Thoracic aorta (tissue), 2 donors: ENCODE data around the gene QPCT. TPM values are rescaled to one million over a fixed set of nuclear protein-coding genes. Genes with fewer than 3 reads are reported as not detected.

Experiments used
- ATAC-seq: fragments of 150-250 bp; one replicate; pipeline ENCODE4 v1.8.0; 2017; ENCODE audit warnings: low read depth; ENCODE audit not compliant: insufficient number of reproducible peaks, low FRiP score
- DNase-seq: peaks from one replicate; pipeline ENCODE4 v3.0.0-alpha.2; 2020; ENCODE audit warnings: low spot score
- H3K27ac ChIP-seq, 2 donors: fragments of 200-600 bp; sonication (generic); 1 replicate in 1 of 2; 2 replicates in 1 of 2; pipeline ENCODE4 v1.5.1; 2016; ENCODE audit warnings: mild to moderate bottlenecking in 2 of 2, moderate library complexity in 2 of 2
- H3K27me3 ChIP-seq: fragments of 200-600 bp; sonication (generic); replicated peaks from 2 replicates; pipeline ENCODE4 v1.6.0; 2016; ENCODE audit warnings: mild to moderate bottlenecking; ENCODE audit not compliant: insufficient read depth
- H3K36me3 ChIP-seq: fragments of 200-600 bp; sonication (generic); one replicate; pipeline ENCODE4 v1.5.1; 2016
- H3K4me1 ChIP-seq, 2 donors: fragments of 200-600 bp; sonication (generic); 1 replicate in 1 of 2; 2 replicates in 1 of 2; pipeline versions ENCODE4 v1.5.1 to v1.6.0; 2016; ENCODE audit warnings: low read depth in 2 of 2, mild to moderate bottlenecking in 1 of 2; ENCODE audit not compliant: control insufficient read depth in 1 of 2
- H3K4me3 ChIP-seq: fragments of 200-600 bp; sonication (generic); 2 replicates; pipeline ENCODE4 v1.5.1; 2016; ENCODE audit warnings: mild to moderate bottlenecking
- H3K9me3 ChIP-seq: fragments of 200-600 bp; sonication (generic); 2 replicates; pipeline ENCODE4 v1.5.1; 2016
- total RNA-seq, 2 donors: library from RNA; depleted of rRNA; stranded (reverse); fragments of >200 nt; gene quantifications; one replicate each; pipeline versions ENCODE4 v1.1.0 to v1.2.3, GENCODE V29; 2016
- TF ChIP-seq, protein P1 (sequence below): fragments of 200-600 bp; sonication (generic); IDR thresholded peaks from one replicate; pipeline ENCODE4 v1.5.1; 2019; ENCODE audit warnings: antibody characterized with exemption

QPCT gene
- total RNA-seq, 2 donors from 2014 or later: 5.0 to 6.8 TPM

- ATAC-seq (no peak), DNase-seq (no peak)
- H3K27me3 ChIP-seq: no peaks in the 10 kb centered on the region
- no peak overlapping the region for H3K27ac ChIP-seq
- no peaks in the 10 kb centered on the region for H3K36me3 ChIP-seq
- H3K9me3 ChIP-seq: no peaks in the 10 kb centered on the region
- H3K4me1 ChIP-seq: peaks cover 3 to 20% of the 10 kb centered on the region in 2 donors
- TF ChIP-seq, protein P1, sequence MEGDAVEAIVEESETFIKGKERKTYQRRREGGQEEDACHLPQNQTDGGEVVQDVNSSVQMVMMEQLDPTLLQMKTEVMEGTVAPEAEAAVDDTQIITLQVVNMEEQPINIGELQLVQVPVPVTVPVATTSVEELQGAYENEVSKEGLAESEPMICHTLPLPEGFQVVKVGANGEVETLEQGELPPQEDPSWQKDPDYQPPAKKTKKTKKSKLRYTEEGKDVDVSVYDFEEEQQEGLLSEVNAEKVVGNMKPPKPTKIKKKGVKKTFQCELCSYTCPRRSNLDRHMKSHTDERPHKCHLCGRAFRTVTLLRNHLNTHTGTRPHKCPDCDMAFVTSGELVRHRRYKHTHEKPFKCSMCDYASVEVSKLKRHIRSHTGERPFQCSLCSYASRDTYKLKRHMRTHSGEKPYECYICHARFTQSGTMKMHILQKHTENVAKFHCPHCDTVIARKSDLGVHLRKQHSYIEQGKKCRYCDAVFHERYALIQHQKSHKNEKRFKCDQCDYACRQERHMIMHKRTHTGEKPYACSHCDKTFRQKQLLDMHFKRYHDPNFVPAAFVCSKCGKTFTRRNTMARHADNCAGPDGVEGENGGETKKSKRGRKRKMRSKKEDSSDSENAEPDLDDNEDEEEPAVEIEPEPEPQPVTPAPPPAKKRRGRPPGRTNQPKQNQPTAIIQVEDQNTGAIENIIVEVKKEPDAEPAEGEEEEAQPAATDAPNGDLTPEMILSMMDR: no peak
- H3K4me3 ChIP-seq: no peak overlapping the region
Measured at GRCh38 chr2:37300578-37300977, 43.9 kb upstream of the QPCT start.

DNA sequence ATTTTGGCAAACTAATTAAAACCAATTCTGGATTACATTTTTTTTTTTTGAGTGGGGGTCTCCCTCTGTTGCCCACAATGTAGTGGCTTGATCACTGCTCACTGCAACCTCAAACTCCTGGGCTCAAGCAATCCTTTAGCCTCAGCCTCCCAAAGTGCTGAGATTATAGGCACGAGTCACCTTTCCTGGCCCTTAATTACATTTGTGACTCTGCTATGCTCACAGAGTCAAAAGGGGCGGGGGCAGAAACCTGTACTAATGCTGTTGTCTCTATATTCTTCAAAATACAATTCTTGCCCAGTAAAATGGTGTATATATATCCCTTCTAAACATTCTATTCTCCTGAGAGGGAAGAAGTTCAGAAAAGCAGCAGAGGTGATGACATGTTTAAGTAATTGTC lies 43.0 kb upstream of the QPCT start:
- Histone ChIP-seq H3K36me3 (no peaks in the 10 kb centered on the region), H3K4me1 (peaks cover 3 to 28% of the 10 kb centered on the region in 2 donors), H3K4me3 (no peak overlapping the region), H3K27me3 (no peaks in the 10 kb centered on the region), H3K27ac (no peak overlapping the region), H3K9me3 (no peaks in the 10 kb centered on the region)
- TF ChIP-seq, protein P1: no peak
- DNase-seq: no peak
- no peak for ATAC-seq

- no peaks in the 10 kb centered on the region for H3K27me3 ChIP-seq
- peaks cover 7 to 28% of the 10 kb centered on the region in 2 donors for H3K4me1 ChIP-seq
- H3K9me3 ChIP-seq: no peaks in the 10 kb centered on the region
- TF ChIP-seq, protein P1: no peak
- ATAC-seq (no peak), DNase-seq (no peak)
- no peak overlapping the region for H3K27ac ChIP-seq
- no peaks in the 10 kb centered on the region for H3K36me3 ChIP-seq
- no peak overlapping the region for H3K4me3 ChIP-seq
Measured at GRCh38 chr2:37302701-37303252, 41.7 kb upstream of the QPCT start.

DNA sequence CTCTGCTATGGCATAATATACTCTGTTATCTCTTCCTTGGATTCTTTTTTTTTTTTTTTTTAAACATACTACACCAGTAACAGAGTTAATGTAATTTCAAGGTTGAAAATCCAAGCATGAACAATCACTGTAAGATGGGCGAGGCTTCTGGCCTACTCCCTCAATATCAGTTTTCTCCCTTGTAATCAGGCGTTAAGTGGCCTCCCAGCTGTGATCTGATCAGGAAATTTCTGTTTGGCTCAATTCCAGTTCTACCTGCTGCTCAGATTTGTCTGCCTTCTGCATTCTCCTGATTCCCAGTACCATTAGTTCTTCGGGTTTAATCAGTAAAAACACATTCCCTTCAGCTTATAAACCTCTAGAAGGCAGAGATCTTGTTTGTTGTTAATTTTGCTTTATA lies 38.4 kb upstream of the QPCT start:
- no peak overlapping the region for H3K4me3 ChIP-seq
- H3K4me1 ChIP-seq: peaks cover 7 to 34% of the 10 kb centered on the region in 2 donors
- no peaks in the 10 kb centered on the region for H3K27me3 ChIP-seq
- DNase-seq (no peak), ATAC-seq (no peak)
- no peaks in the 10 kb centered on the region for H3K9me3 ChIP-seq
- TF ChIP-seq, protein P1: no peak
- no peaks in the 10 kb centered on the region for H3K36me3 ChIP-seq
- H3K27ac ChIP-seq: no peak overlapping the region

- Histone ChIP-seq H3K4me3 (no peak overlapping the region), H3K4me1 (peaks cover 14 to 41% of the 10 kb centered on the region in 2 donors), H3K27ac (no peak overlapping the region), H3K27me3 (no peaks in the 10 kb centered on the region), H3K36me3 (no peaks in the 10 kb centered on the region), H3K9me3 (no peaks in the 10 kb centered on the region)
- ATAC-seq (no peak), DNase-seq (no peak)
- TF ChIP-seq, protein P1: no peak
Measured at GRCh38 chr2:37307500-37307899, 36.9 kb upstream of the QPCT start.
